ENCODE data around the gene SELPLG.

DNA sequence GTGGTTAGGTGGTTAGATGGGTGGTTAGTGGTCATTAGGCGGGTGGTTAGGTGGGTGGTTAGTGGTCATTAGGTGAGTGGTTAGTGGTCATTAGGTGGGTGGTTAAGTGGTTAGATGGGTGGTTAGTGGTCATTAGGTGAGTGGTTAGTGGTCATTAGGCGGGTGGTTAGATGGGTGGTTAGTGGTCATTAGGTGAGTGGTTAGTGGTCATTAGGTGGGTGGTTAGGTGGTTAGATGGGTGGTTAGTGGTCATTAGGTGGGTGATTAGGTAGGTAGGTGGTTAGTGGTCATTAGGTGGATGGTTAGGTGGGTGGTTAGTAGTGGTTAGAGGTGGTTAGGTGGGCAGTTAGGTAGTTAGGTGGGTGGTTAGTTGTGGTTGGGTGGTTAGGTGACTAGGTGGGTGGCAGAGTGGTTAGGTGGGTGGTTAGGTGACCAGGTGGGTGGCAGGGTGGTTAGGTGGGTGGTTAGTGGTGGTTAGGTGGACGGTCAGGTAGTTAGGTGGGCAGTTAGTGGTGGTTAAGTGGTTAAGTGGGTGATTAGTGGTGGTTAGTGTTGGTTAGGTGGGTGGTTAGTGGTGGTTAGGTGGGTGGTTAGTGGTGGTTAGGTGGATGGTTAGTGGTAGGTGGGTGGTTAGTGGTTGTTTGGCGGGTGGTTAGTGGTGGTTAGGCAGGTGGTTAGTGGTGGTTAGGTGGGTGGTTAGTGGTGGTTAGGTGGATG is 27.8 kb downstream of the SELPLG start:
- TF ChIP-seq EZH2phosphoT487 (IDR thresholded peaks at IDR 0.05; ENCODE audit: insufficient read depth, low read depth) (no peak), EZH2 (IDR thresholded peaks at IDR 0.05; ENCODE audit: insufficient read depth, poor library complexity, severe bottlenecking) (no peak)

Measured in GM23248 (cell line).